CD14-positive monocyte (primary cell): ENCODE data around the gene DCC. TPM values are rescaled to one million over a fixed set of nuclear protein-coding genes. Genes with fewer than 3 reads are reported as not detected.

Experiments
- DNase-seq, 3 donors: peaks; one replicate each; pipeline ENCODE4 v3.0.0-alpha.2; 2011 to 2022
- H2AFZ ChIP-seq: 2 replicates; pipeline ENCODE4 v1.6.0; 2012; ENCODE audit warnings: mild to moderate bottlenecking, low read depth, low read length, inconsistent platforms; ENCODE audit not compliant: insufficient read depth, poor library complexity, severe bottlenecking
- H3K27ac ChIP-seq, 2 donors: 1 replicate in 1 of 2; 2 replicates in 1 of 2; pipeline ENCODE4 v1.5.1; 2012 to 2013; ENCODE audit warnings: low read length in 2 of 2, control low read depth in 1 of 2, inconsistent platforms in 1 of 2, low read depth in 1 of 2, mild to moderate bottlenecking in 1 of 2
- H3K27me3 ChIP-seq, 2 donors: one replicate each; pipeline versions ENCODE4 v1.6.0 to v1.6.1; 2011 to 2013; ENCODE audit warnings: low read length in 2 of 2; ENCODE audit not compliant: control insufficient read depth in 2 of 2, insufficient read depth in 2 of 2
- H3K36me3 ChIP-seq, 2 donors: replicated peaks in 1 of 2; 1 replicate in 1 of 2; 2 replicates in 1 of 2; pipeline versions ENCODE4 v1.5.1 to v1.6.1; 2012 to 2013; ENCODE audit warnings: low read length in 2 of 2, control low read depth in 1 of 2, inconsistent platforms in 1 of 2, mild to moderate bottlenecking in 1 of 2; ENCODE audit not compliant: insufficient read depth in 2 of 2, control insufficient read depth in 1 of 2
- H3K4me1 ChIP-seq, 2 donors: 1 replicate in 1 of 2; 2 replicates in 1 of 2; pipeline versions ENCODE4 v1.5.1 to v1.6.1; 2012 to 2013; ENCODE audit warnings: low read length in 2 of 2, control low read depth in 1 of 2, inconsistent platforms in 1 of 2, mild to moderate bottlenecking in 1 of 2, moderate library complexity in 1 of 2; ENCODE audit not compliant: insufficient read depth in 2 of 2, control insufficient read depth in 1 of 2
- H3K4me2 ChIP-seq: replicated peaks from 2 replicates; pipeline ENCODE3; 2012; ENCODE audit warnings: low read length, moderate library complexity, mild to moderate bottlenecking; ENCODE audit not compliant: poor library complexity, severe bottlenecking; ENCODE audit errors: extremely low read depth
- H3K4me3 ChIP-seq, 3 experiments: fragments of 200-600 bp in 1 of 3; sonication (generic) in 1 of 3; replicated peaks in 1 of 3; 1 replicate in 2 of 3; 2 replicates in 1 of 3; pipeline ENCODE4 v1.5.1; 2011 to 2013; ENCODE audit warnings: low read length in 3 of 3, mild to moderate bottlenecking in 3 of 3, control low read depth in 2 of 3, low read depth in 2 of 3, inconsistent platforms in 1 of 3, moderate library complexity in 1 of 3
- H3K79me2 ChIP-seq: 2 replicates; pipeline ENCODE4 v1.6.0; 2012; ENCODE audit warnings: mild to moderate bottlenecking, control low read depth, inconsistent platforms, low read length, moderate library complexity; ENCODE audit not compliant: insufficient read depth
- H3K9ac ChIP-seq: 2 replicates; pipeline ENCODE4 v1.6.0; 2017; ENCODE audit warnings: low read length, mild to moderate bottlenecking; ENCODE audit not compliant: insufficient read depth, poor library complexity, severe bottlenecking
- H3K9me3 ChIP-seq, 2 donors: replicated peaks in 1 of 2; 1 replicate in 1 of 2; 2 replicates in 1 of 2; pipeline versions ENCODE4 v1.5.1 to v1.6.1; 2012 to 2013; ENCODE audit warnings: low read length in 2 of 2, control low read depth in 1 of 2; ENCODE audit not compliant: control insufficient read depth in 1 of 2, insufficient read depth in 1 of 2
- H4K20me1 ChIP-seq: 2 replicates; pipeline ENCODE4 v1.6.0; 2012; ENCODE audit warnings: mild to moderate bottlenecking, low read length, control low read depth, moderate library complexity; ENCODE audit not compliant: insufficient read depth
- H3K27ac Mint-ChIP-seq, 7 donors: one replicate each; pipeline ENCODE4 v1.8.0; 2020; ENCODE audit warnings: mild to moderate bottlenecking in 7 of 7, mixed read lengths in 7 of 7, moderate library complexity in 6 of 7, inconsistent platforms in 2 of 7
- H3K27me3 Mint-ChIP-seq, 3 donors: one replicate each; pipeline ENCODE4 v1.8.0; 2021 to 2022; ENCODE audit warnings: low read depth in 3 of 3, mild to moderate bottlenecking in 3 of 3, mixed read lengths in 3 of 3, moderate library complexity in 3 of 3, inconsistent platforms in 1 of 3
- H3K36me3 Mint-ChIP-seq, 2 donors: one replicate each; pipeline ENCODE4 v1.8.0; 2020; ENCODE audit warnings: mixed read lengths in 2 of 2, inconsistent platforms in 1 of 2, mild to moderate bottlenecking in 1 of 2
- H3K4me1 Mint-ChIP-seq: one replicate; pipeline ENCODE4 v1.8.0; 2020; ENCODE audit warnings: mild to moderate bottlenecking, mixed read lengths
- H3K4me3 Mint-ChIP-seq, 2 donors: one replicate each; pipeline ENCODE4 v1.8.0; 2020; ENCODE audit warnings: mild to moderate bottlenecking in 2 of 2, mixed read lengths in 2 of 2, moderate library complexity in 1 of 2
- H3K9me3 Mint-ChIP-seq, 7 donors: one replicate each; pipeline ENCODE4 v1.8.0; 2020 to 2022; ENCODE audit warnings: mixed read lengths in 7 of 7, mild to moderate bottlenecking in 6 of 7, moderate library complexity in 6 of 7, inconsistent platforms in 2 of 7
- CTCF ChIP-seq: fragments of 200-600 bp; IDR thresholded peaks from one replicate; pipeline ENCODE4 v1.8.0; 2022; ENCODE audit warnings: antibody characterized with exemption, mild to moderate bottlenecking
- WGBS: methylation state at CpG from one replicate; pipeline ENCODE4 v1.1.5; 2013; ENCODE audit warnings: missing lambda C conversion rate; ENCODE audit not compliant: insufficient coverage; 5-methylcytosine and 5-hydroxymethylcytosine counted together
- intact Hi-C, 2 donors: fragments of 100-400 bp; cut with micrococcal nuclease; formaldehyde crosslinking; loops; one replicate each; pipeline versions ENCODE4 v1.15.0 to v1.15.1; 2023
- polyA plus RNA-seq, 3 donors: library from polyadenylated mRNA; depleted of rRNA in 1 of 3; unstranded in 2 of 3; stranded (reverse) in 1 of 3; fragments of 300-500 nt in 2 of 3; fragments of >200 nt in 1 of 3; fragmentation: Illumina TruSeq in 2 of 3; gene quantifications; 1 replicate in 2 of 3; 2 replicates in 1 of 3; pipeline ENCODE4 v1.2.3, GENCODE V29; 2012 to 2021

Gene DCC
- polyA plus RNA-seq, 3 donors, result not detected

GRCh38 chr18:52937840-52938239, 597.8 kb downstream of the DCC start:
- Histone ChIP-seq H3K27ac (no peak overlapping the region), H3K9me3 (no peaks in the 10 kb centered on the region), H2AFZ (no peak overlapping the region), H3K9ac (no peak overlapping the region), H3K79me2 (no peaks in the 10 kb centered on the region), H3K36me3 (no peaks in the 10 kb centered on the region), H4K20me1 (no peaks in the 10 kb centered on the region), H3K4me2 (no peak overlapping the region), H3K4me3 (no peak overlapping the region), H3K27me3 (no peaks in the 10 kb centered on the region), H3K4me1 (no peaks in the 10 kb centered on the region)
- Mint-ChIP-seq H3K36me3 (no peaks in the 10 kb centered on the region), H3K9me3 (peaks cover 0 to 5% (median 1%) of the 10 kb centered on the region in 7 donors), H3K27ac (no peak overlapping the region), H3K4me3 (no peak overlapping the region), H3K27me3 (no peaks in the 10 kb centered on the region), H3K4me1 (no peaks in the 10 kb centered on the region)
- no peak for TF ChIP-seq CTCF
- WGBS, result 100% methylated on average over 2 of the region's 6 CpGs
- DNase-seq, result no peak
- intact Hi-C loops, result no loop called here

- Mint-ChIP-seq H3K27me3 (peaks cover 0 to 2% (median 0%) of the 10 kb centered on the region in 3 donors), H3K4me3 (no peak overlapping the region), H3K4me1 (no peaks in the 10 kb centered on the region), H3K36me3 (no peaks in the 10 kb centered on the region), H3K27ac (no peak overlapping the region), H3K9me3 (peaks cover 0 to 6% (median 0%) of the 10 kb centered on the region in 7 donors)
- DNase-seq, result no peak
- Histone ChIP-seq H3K27me3 (no peaks in the 10 kb centered on the region), H4K20me1 (no peaks in the 10 kb centered on the region), H3K4me3 (no peak overlapping the region), H3K9me3 (no peaks in the 10 kb centered on the region), H3K4me1 (no peaks in the 10 kb centered on the region), H3K36me3 (no peaks in the 10 kb centered on the region), H2AFZ (no peak overlapping the region), H3K4me2 (no peak overlapping the region), H3K9ac (no peak overlapping the region), H3K79me2 (no peaks in the 10 kb centered on the region), H3K27ac (no peak overlapping the region)
- 67% methylated on average over 1 of the region's 2 CpGs for WGBS
- TF ChIP-seq CTCF, result no peak
- intact Hi-C loops, result no loop called here
Observed at GRCh38 chr18:52945552-52945951, 605.6 kb downstream of the DCC start.
